GM12878 (cell line): ENCODE results near the gene EPHA8.

Experiments used
- CTCF ChIP-seq, 3 experiments: IDR thresholded peaks in 2 of 3; conservative IDR thresholded peaks in 1 of 3; 2 replicates each; pipeline ENCODE4 v1.5.1; 2011; ENCODE audit warnings: low read depth in 3 of 3, low read length in 3 of 3, mild to moderate bottlenecking in 3 of 3, control low read depth in 2 of 3, moderate library complexity in 2 of 3, inconsistent platforms in 1 of 3, mixed read lengths in 1 of 3; ENCODE audit not compliant: control insufficient read depth in 2 of 3, insufficient read depth in 1 of 3; ENCODE audit errors: extremely low read depth in 1 of 3
- E4F1 ChIP-seq: fragments of 450-650 bp; IDR thresholded peaks from 2 replicates; pipeline ENCODE4 v1.6.1; 2018; ENCODE audit warnings: borderline replicate concordance, mild to moderate bottlenecking; ENCODE audit not compliant: partially characterized antibody
- JUND ChIP-seq: IDR thresholded peaks from 2 replicates; pipeline ENCODE4 v1.6.1; 2012; ENCODE audit warnings: low read depth, mild to moderate bottlenecking, low read length, improper control_type of control experiment, moderate library complexity
- NFIC ChIP-seq: IDR thresholded peaks from 2 replicates; pipeline ENCODE4 v1.6.1; 2012; ENCODE audit warnings: low read depth, mild to moderate bottlenecking, inconsistent platforms, low read length, moderate library complexity
- POLR2AphosphoS5 ChIP-seq: IDR thresholded peaks from 2 replicates; pipeline ENCODE4 v1.6.1; 2011; ENCODE audit warnings: mild to moderate bottlenecking, low read length, inconsistent platforms
- RBBP5 ChIP-seq: fragments of 200-600 bp; sonication (generic); conservative IDR thresholded peaks from 2 replicates; pipeline ENCODE4 v1.6.1; 2016
- REST ChIP-seq: IDR thresholded peaks from 2 replicates; pipeline ENCODE4 v1.6.1; 2012; ENCODE audit warnings: mild to moderate bottlenecking, low read depth, low read length
- SRF ChIP-seq, 2 experiments: IDR thresholded peaks; 2 replicates each; pipeline ENCODE4 v1.6.1; 2011; ENCODE audit warnings: low read depth in 2 of 2, low read length in 2 of 2, mild to moderate bottlenecking in 1 of 2, moderate library complexity in 1 of 2

- TF ChIP-seq RBBP5: no peak
- TF ChIP-seq E4F1: no peak
- TF ChIP-seq SRF (IDR thresholded peaks at IDR 0.05; ENCODE audit: low read depth in 2 of 2, low read length in 2 of 2): no peak
- no peak for TF ChIP-seq NFIC
- TF ChIP-seq REST: no peak
- TF ChIP-seq JUND: no peak
- no peak for TF ChIP-seq POLR2AphosphoS5
- no peak for TF ChIP-seq CTCF (IDR thresholded peaks at IDR 0.05 in 2 of 3, conservative IDR thresholded peaks at IDR 0.05 in 1 of 3; ENCODE audit: control insufficient read depth in 2 of 3, extremely low read depth in 1 of 3, insufficient read depth in 1 of 3, low read depth in 3 of 3, low read length in 3 of 3)
Measured at GRCh38 chr1:22526098-22526497, 37.2 kb upstream of the EPHA8 start.
